DND-41 (cell line): ENCODE data around the gene SULT2B1.

ENCODE experiments used
- ATAC-seq: fragments of 200-7000 bp; cut with Tn5 transposase; 3 replicates; pipeline ENCODE4 v1.9.1; 2021; ENCODE audit warnings: low read depth; ENCODE audit not compliant: insufficient read depth
- DNase-seq: peaks from one replicate; pipeline ENCODE4 v3.0.0-alpha.2; 2020
- H2AFZ ChIP-seq: 2 replicates; pipeline ENCODE4 v1.6.0; 2012; ENCODE audit warnings: low read depth, low read length
- H3K27ac ChIP-seq: 2 replicates; pipeline ENCODE4 v1.5.1; 2012; ENCODE audit warnings: low read length, inconsistent platforms
- H3K27me3 ChIP-seq: fragments of 200-600 bp; sonication (generic); 2 replicates; pipeline ENCODE4 v1.6.0; 2012; ENCODE audit warnings: low read length, mild to moderate bottlenecking, inconsistent platforms; ENCODE audit not compliant: insufficient read depth, poor library complexity
- H3K36me3 ChIP-seq: 2 replicates; pipeline ENCODE4 v1.5.1; 2012; ENCODE audit warnings: low read length, inconsistent platforms; ENCODE audit not compliant: insufficient read depth
- H3K4me1 ChIP-seq: 2 replicates; pipeline ENCODE4 v1.5.1; 2012; ENCODE audit warnings: mild to moderate bottlenecking, low read length; ENCODE audit not compliant: insufficient read depth
- H3K4me2 ChIP-seq: 2 replicates; pipeline ENCODE4 v1.6.0; 2012; ENCODE audit warnings: mild to moderate bottlenecking, moderate library complexity, low read length, inconsistent platforms; ENCODE audit not compliant: insufficient read depth
- H3K4me3 ChIP-seq, 2 experiments: fragments of 200-600 bp in 1 of 2; shearing (Covaris generic) in 1 of 2; 2 replicates each; pipeline ENCODE4 v1.5.1; 2012 to 2016; ENCODE audit warnings: inconsistent platforms in 2 of 2, low read length in 2 of 2, mild to moderate bottlenecking in 2 of 2, low read depth in 1 of 2, moderate library complexity in 1 of 2
- H3K79me2 ChIP-seq: 2 replicates; pipeline ENCODE4 v1.6.0; 2012; ENCODE audit warnings: low read length, inconsistent platforms; ENCODE audit not compliant: insufficient read depth
- H3K9ac ChIP-seq: 2 replicates; pipeline ENCODE4 v1.6.0; 2012; ENCODE audit warnings: low read depth, mild to moderate bottlenecking, inconsistent platforms, low read length, moderate library complexity
- H3K9me3 ChIP-seq: 2 replicates; pipeline ENCODE4 v1.5.1; 2012; ENCODE audit warnings: low read length, moderate library complexity, mild to moderate bottlenecking, inconsistent platforms; ENCODE audit not compliant: insufficient read depth, severe bottlenecking
- H4K20me1 ChIP-seq: 2 replicates; pipeline ENCODE4 v1.6.0; 2012; ENCODE audit warnings: low read length; ENCODE audit not compliant: insufficient read depth
- CTCF ChIP-seq: IDR thresholded peaks from 2 replicates; pipeline ENCODE4 v1.5.1; 2012; ENCODE audit warnings: borderline replicate concordance, low read length, moderate library complexity, mild to moderate bottlenecking; ENCODE audit not compliant: poor library complexity, severe bottlenecking; ENCODE audit errors: extremely low read depth
- EZH2 ChIP-seq: IDR thresholded peaks from 3 replicates; pipeline ENCODE4 v1.6.1; 2012; ENCODE audit warnings: borderline replicate concordance, low read depth, mild to moderate bottlenecking, moderate library complexity, low read length, inconsistent platforms; ENCODE audit not compliant: severe bottlenecking

SULT2B1 gene

GRCh38 chr19:48548253-48548911 lies 3.6 kb upstream of the SULT2B1 start:
- no peak for ATAC-seq
- TF ChIP-seq EZH2, result no peak
- TF ChIP-seq CTCF, result no peak
- H3K9ac ChIP-seq, result no peak overlapping the region
- no peak overlapping the region for H3K4me2 ChIP-seq
- H3K9me3 ChIP-seq, result no peaks in the 10 kb centered on the region
- no peak overlapping the region for H3K27ac ChIP-seq
- H3K79me2 ChIP-seq, result no peaks in the 10 kb centered on the region
- no peaks in the 10 kb centered on the region for H3K27me3 ChIP-seq
- no peaks in the 10 kb centered on the region for H3K4me1 ChIP-seq
- no peaks in the 10 kb centered on the region for H3K36me3 ChIP-seq
- H4K20me1 ChIP-seq, result no peaks in the 10 kb centered on the region
- H2AFZ ChIP-seq, result no peak overlapping the region
- no peak for DNase-seq
- no peak overlapping the region for H3K4me3 ChIP-seq

- no peaks in the 10 kb centered on the region for H3K79me2 ChIP-seq
Measured at GRCh38 chr19:48549380-48549779, 2.6 kb upstream of the SULT2B1 start.

GRCh38 chr19:48552406-48553322 lies 692 bp downstream of the SULT2B1 start:
- TF ChIP-seq EZH2 (no peak), CTCF (no peak)
- no peak overlapping the region for H3K27ac ChIP-seq
- DNase-seq (no peak), ATAC-seq (no peak)
- H3K27me3 ChIP-seq, result no peaks in the 10 kb centered on the region
- H3K9ac ChIP-seq, result no peak overlapping the region
- no peaks in the 10 kb centered on the region for H3K36me3 ChIP-seq
- H4K20me1 ChIP-seq, result no peaks in the 10 kb centered on the region
- no peaks in the 10 kb centered on the region for H3K9me3 ChIP-seq
- H3K4me2 ChIP-seq, result no peak overlapping the region
- no peaks in the 10 kb centered on the region for H3K4me1 ChIP-seq
- H3K79me2 ChIP-seq, result no peaks in the 10 kb centered on the region
- no peak overlapping the region for H2AFZ ChIP-seq
- no peak overlapping the region for H3K4me3 ChIP-seq

More at GRCh38 chr19:48549380-48549779, 2.6 kb upstream of the SULT2B1 start:
- no peaks in the 10 kb centered on the region for H3K36me3 ChIP-seq
- no peak overlapping the region for H3K9ac ChIP-seq
- no peaks in the 10 kb centered on the region for H3K9me3 ChIP-seq
- no peak overlapping the region for H3K4me2 ChIP-seq
- no peaks in the 10 kb centered on the region for H3K27me3 ChIP-seq
- no peak overlapping the region for H3K4me3 ChIP-seq
- ATAC-seq (no peak), DNase-seq (no peak)
- no peak overlapping the region for H2AFZ ChIP-seq
- TF ChIP-seq EZH2 (no peak), CTCF (no peak)
- H3K4me1 ChIP-seq, result no peaks in the 10 kb centered on the region
- H4K20me1 ChIP-seq, result no peaks in the 10 kb centered on the region
- H3K27ac ChIP-seq, result no peak overlapping the region
